ENCODE results near the gene CUEDC1.

The CUEDC1 gene

GRCh38 chr17:57957886-57958285 lies 2.7 kb upstream of the CUEDC1 start:
- peaks cover 9% of the 10 kb centered on the region; the same call in 1 of the 2 replicates for H4K20me1 ChIP-seq (ENCODE audit: insufficient read depth, low read length)
- H3K4me1 ChIP-seq (ENCODE audit: low read length) = peaks cover 20% of the 10 kb centered on the region
- no peak overlapping the region for H3K4me3 ChIP-seq (ENCODE audit: low read length)
- H3K9me3 ChIP-seq (ENCODE audit: insufficient read depth, low read length) = no peaks in the 10 kb centered on the region
- no peak overlapping the region for H3K27ac ChIP-seq (ENCODE audit: low read length)
- peaks cover 71% of the 10 kb centered on the region for H3K27me3 ChIP-seq (ENCODE audit: low read depth, low read length)
- no peak for TF ChIP-seq CTCF (IDR thresholded peaks at IDR 0.05; ENCODE audit: low read depth, low read length)
- no peak for TF ChIP-seq EZH2phosphoT487 (IDR thresholded peaks at IDR 0.05; ENCODE audit: low read depth)
- H3K36me3 ChIP-seq (replicated peaks; ENCODE audit: low read depth, low read length) = no peaks in the 10 kb centered on the region
- no peak overlapping the region for H3K9ac ChIP-seq (ENCODE audit: low read length)
- H3K79me2 ChIP-seq (ENCODE audit: low read length) = no peaks in the 10 kb centered on the region
- H3K4me2 ChIP-seq (ENCODE audit: low read length) = no peak overlapping the region
- no peak overlapping the region for H2AFZ ChIP-seq (ENCODE audit: low read depth, low read length)

- Histone ChIP-seq H3K27ac (ENCODE audit: low read length) (no peak overlapping the region), H3K9me3 (ENCODE audit: insufficient read depth, low read length) (no peaks in the 10 kb centered on the region), H3K36me3 (replicated peaks; ENCODE audit: low read depth, low read length) (no peaks in the 10 kb centered on the region), H3K27me3 (ENCODE audit: low read depth, low read length) (peaks cover 70% of the 10 kb centered on the region), H3K4me1 (ENCODE audit: low read length) (peaks cover 25% of the 10 kb centered on the region), H3K4me2 (ENCODE audit: low read length) (no peak overlapping the region), H3K4me3 (ENCODE audit: low read length) (no peak overlapping the region), H3K9ac (ENCODE audit: low read length) (no peak overlapping the region), H4K20me1 (ENCODE audit: insufficient read depth, low read length) (peaks cover 9% of the 10 kb centered on the region; the same call in 1 of the 2 replicates), H2AFZ (ENCODE audit: low read depth, low read length) (no peak overlapping the region), H3K79me2 (ENCODE audit: low read length) (no peaks in the 10 kb centered on the region)
- TF ChIP-seq EZH2phosphoT487 (IDR thresholded peaks at IDR 0.05; ENCODE audit: low read depth) = no peak
- TF ChIP-seq CTCF (IDR thresholded peaks at IDR 0.05; ENCODE audit: low read depth, low read length) = no peak
Observed at GRCh38 chr17:57957120-57957850, 2.1 kb upstream of the CUEDC1 start.

- H3K9ac ChIP-seq (ENCODE audit: low read length) = no peak overlapping the region
- H3K27ac ChIP-seq (ENCODE audit: low read length) = no peak overlapping the region
- no peaks in the 10 kb centered on the region for H3K9me3 ChIP-seq (ENCODE audit: insufficient read depth, low read length)
- peaks cover 25% of the 10 kb centered on the region for H3K4me1 ChIP-seq (ENCODE audit: low read length)
- peaks cover 71% of the 10 kb centered on the region for H3K27me3 ChIP-seq (ENCODE audit: low read depth, low read length)
- peak overlapping the region; percentile 100 for H3K4me2 ChIP-seq (ENCODE audit: low read length)
- peaks cover 9% of the 10 kb centered on the region; the same call in 1 of the 2 replicates for H4K20me1 ChIP-seq (ENCODE audit: insufficient read depth, low read length)
- no peaks in the 10 kb centered on the region for H3K79me2 ChIP-seq (ENCODE audit: low read length)
- H3K4me3 ChIP-seq (ENCODE audit: low read length) = peak overlapping the region; percentile 82
- no peaks in the 10 kb centered on the region for H3K36me3 ChIP-seq (replicated peaks; ENCODE audit: low read depth, low read length)
- no peak overlapping the region for H2AFZ ChIP-seq (ENCODE audit: low read depth, low read length)
- no peak for TF ChIP-seq EZH2phosphoT487 (IDR thresholded peaks at IDR 0.05; ENCODE audit: low read depth)
- TF ChIP-seq CTCF (IDR thresholded peaks at IDR 0.05; ENCODE audit: low read depth, low read length) = no peak
Observed at GRCh38 chr17:57956291-57957119, 1.3 kb upstream of the CUEDC1 start.

All from OCI-LY3 (cell line).